Brain microvascular endothelial cell (primary cell): ENCODE results near the gene RPL35.

ENCODE experiments used
- DNase-seq: peaks from one replicate; pipeline ENCODE4 v3.0.0-alpha.2; 2020
- H3K27ac ChIP-seq: fragments of 250-450 bp; sonication (Bioruptor Pico); 2 replicates; pipeline ENCODE4 v1.5.1; 2020; ENCODE audit warnings: mild to moderate bottlenecking, moderate library complexity
- H3K27me3 ChIP-seq: fragments of 250-450 bp; sonication (Bioruptor Pico); replicated peaks from 2 replicates; pipeline ENCODE4 v1.5.1; 2020; ENCODE audit warnings: mild to moderate bottlenecking
- H3K36me3 ChIP-seq: fragments of 250-450 bp; sonication (Bioruptor Pico); replicated peaks from 2 replicates; pipeline ENCODE4 v1.5.1; 2020; ENCODE audit warnings: mild to moderate bottlenecking
- H3K4me3 ChIP-seq: 2 replicates; pipeline ENCODE4 v1.5.1; 2011; ENCODE audit warnings: low read depth, mild to moderate bottlenecking, control low read depth, low read length, moderate library complexity
- in situ Hi-C: cut with HindIII; loops from 2 replicates; pipeline ENCODE4 v1.10.0; 2017; ENCODE audit warnings: low sequenced_read_pairs, low pct_ligation_motif_present
- TF ChIP-seq, protein P1 (sequence below): IDR thresholded peaks from 2 replicates; pipeline ENCODE4 v1.5.1; 2011; ENCODE audit warnings: low read depth, mild to moderate bottlenecking, moderate library complexity, low read length, control low read depth, inconsistent platforms; ENCODE audit errors: missing control alignments

Gene RPL35

DNA sequence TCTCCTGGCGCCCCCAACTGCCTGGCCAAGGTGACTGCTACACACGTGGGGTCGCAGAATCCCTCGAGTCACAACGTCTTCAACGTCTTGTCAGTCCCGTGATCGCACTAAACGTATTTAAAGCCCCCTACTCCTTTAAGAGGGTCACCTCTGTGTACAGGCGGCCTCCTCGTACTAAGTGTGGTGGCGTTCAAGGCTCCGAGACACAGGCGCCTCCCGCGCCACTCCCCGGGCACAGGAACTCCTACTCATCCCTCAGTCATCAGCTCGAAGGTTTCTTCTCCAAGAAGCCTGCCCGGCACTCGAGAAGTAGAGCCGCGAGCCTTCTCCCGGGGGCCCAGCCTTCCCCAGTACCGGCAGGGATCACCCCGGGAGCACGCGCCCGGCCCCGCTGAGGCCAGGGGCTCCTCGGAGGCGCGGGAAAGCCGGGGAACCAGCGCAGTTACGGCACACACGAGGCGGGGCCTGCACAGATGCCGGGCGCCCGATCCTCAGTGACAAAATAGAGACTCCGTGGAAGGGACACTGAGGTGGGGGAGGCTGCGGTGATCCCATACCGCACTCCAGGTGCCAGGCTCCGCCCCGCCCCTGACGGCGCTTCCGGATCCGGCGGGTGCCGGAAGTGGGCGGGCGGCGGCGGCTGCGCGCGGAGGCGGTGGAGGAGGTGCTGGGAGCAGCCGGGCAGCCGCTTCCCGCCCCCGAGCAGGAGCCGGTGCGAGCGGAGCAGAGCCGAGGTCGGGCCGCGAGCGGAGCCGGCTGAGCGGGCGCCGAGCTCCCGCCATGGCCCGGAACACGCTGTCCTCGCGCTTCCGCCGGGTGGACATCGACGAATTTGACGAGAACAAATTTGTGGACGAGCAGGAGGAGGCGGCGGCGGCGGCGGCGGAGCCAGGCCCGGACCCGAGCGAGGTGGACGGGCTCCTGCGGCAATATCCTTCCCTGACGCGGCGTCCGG, 7.0 kb upstream of the RPL35 start:
- in situ Hi-C loops: no loop called here
- H3K27ac ChIP-seq: peak overlapping the region; percentile 88
- H3K36me3 ChIP-seq: peaks cover 15% of the 10 kb centered on the region
- H3K27me3 ChIP-seq: no peaks in the 10 kb centered on the region
- TF ChIP-seq, protein P1, sequence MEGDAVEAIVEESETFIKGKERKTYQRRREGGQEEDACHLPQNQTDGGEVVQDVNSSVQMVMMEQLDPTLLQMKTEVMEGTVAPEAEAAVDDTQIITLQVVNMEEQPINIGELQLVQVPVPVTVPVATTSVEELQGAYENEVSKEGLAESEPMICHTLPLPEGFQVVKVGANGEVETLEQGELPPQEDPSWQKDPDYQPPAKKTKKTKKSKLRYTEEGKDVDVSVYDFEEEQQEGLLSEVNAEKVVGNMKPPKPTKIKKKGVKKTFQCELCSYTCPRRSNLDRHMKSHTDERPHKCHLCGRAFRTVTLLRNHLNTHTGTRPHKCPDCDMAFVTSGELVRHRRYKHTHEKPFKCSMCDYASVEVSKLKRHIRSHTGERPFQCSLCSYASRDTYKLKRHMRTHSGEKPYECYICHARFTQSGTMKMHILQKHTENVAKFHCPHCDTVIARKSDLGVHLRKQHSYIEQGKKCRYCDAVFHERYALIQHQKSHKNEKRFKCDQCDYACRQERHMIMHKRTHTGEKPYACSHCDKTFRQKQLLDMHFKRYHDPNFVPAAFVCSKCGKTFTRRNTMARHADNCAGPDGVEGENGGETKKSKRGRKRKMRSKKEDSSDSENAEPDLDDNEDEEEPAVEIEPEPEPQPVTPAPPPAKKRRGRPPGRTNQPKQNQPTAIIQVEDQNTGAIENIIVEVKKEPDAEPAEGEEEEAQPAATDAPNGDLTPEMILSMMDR: peak; percentile 54
- H3K4me3 ChIP-seq: peak overlapping the region; percentile 96
- peak; percentile 58 for DNase-seq

DNA sequence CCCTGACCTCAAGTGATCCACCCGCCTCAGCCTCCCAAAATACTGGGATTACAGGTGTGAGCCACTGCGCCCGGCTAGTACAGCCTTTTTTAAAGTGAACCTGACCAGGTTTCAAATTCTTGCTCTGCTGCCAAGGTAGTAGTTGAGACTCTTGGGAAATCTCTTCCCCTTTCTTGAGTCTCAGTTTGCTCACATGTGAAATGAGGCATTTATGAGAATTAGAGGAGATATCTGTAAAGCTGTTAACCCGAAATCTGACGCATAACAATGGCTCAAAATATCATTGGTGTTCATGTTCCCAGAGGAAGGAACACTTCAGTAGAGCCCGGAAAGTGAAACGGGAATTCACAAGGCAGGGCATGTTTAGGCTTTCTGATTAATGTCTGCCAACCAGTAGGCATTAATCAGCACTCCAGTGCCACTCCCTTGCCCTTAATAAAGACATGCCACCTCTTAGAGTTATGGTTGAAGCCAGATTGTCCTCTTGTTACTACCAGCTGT, 1.7 kb upstream of the RPL35 start:
- H3K27ac ChIP-seq: no peak overlapping the region
- TF ChIP-seq, protein P1: no peak
- no peak for DNase-seq
- H3K4me3 ChIP-seq: no peak overlapping the region
- no peaks in the 10 kb centered on the region for H3K27me3 ChIP-seq
- H3K36me3 ChIP-seq: peaks cover 30% of the 10 kb centered on the region
- in situ Hi-C loops: no loop called here

DNA sequence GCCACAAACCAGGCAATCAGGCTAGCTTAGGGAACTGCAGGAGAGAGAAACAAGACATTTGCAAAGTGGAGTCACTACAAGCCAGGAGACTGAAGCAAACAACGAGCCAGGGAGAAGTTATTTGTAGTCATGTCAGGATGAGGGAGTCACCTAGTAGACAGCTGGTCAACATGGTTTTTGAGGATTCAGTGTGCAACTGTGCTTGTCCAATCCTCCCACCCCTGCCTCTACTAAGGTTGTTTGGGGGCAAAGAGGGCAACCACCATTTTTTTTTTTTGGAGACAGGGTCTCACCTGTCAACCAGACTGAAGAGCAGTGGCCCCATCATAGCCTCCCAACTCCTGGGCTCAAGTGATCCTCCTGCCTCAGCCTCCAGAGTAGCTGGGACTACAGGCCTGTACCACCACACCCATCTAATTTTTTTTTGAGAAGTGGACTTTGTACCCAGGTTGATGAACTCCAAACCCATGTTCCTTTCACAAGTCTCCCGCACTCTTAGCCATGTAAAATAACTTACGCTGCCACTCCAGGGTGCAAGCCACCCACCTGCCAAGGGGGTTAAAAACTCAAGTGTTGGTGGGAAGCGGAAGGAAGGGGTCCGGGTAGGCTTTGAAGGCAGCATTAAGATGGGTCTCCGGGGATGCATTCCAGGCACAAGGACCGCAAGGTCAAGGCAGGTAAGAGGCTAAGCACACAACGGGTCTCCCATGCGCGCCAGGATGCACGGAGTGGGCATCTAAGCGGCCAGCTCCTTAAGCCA, 995 bp downstream of the RPL35 start:
- peak overlapping the region; percentile 97 for H3K27ac ChIP-seq
- no peaks in the 10 kb centered on the region for H3K27me3 ChIP-seq
- peak overlapping the region; percentile 96 for H3K4me3 ChIP-seq
- H3K36me3 ChIP-seq: peaks cover 54% of the 10 kb centered on the region
- TF ChIP-seq, protein P1: no peak
- DNase-seq: no peak
- in situ Hi-C loops: no loop called here

DNA sequence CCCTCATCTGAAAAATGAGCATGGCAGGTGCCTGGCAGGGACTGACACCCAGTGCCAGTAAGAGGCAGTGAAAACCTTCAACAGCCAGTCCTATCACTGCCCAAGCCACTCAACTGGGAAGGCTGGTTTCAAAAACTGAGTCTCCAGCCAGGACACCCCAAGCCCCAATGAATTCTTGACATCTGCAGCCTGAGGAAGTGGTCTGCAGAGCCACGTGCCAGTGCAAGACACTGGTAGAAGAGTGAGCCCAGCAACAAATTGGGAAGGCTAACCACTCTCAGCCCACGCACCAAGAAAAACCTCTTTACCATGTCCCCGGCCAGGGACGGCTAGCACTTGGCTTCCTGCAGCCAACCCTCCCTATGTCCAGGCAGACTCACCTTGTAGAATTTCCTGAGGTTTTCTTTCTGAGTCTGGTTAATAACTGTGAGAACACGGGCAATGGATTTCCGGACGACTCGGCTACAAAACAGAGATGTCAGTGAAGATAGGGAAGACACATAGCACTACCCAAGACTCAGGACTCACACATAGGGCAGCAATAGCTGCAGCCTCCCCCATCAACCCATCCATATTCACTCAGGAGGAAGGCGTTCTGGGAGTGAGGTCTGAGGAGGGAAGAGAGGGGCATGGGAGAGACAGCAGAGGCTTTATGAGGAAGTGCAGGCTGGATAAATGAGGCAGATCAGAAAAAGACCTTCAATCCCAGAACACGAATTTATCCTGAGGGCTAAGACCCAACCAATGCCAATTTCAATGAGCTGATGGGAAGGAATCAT, 1.8 kb downstream of the RPL35 start:
- in situ Hi-C loops: no loop called here
- Histone ChIP-seq H3K36me3 (peaks cover 54% of the 10 kb centered on the region), H3K27me3 (no peaks in the 10 kb centered on the region), H3K4me3 (peak overlapping the region; percentile 96), H3K27ac (no peak overlapping the region)
- DNase-seq: no peak
- TF ChIP-seq, protein P1: no peak

DNA sequence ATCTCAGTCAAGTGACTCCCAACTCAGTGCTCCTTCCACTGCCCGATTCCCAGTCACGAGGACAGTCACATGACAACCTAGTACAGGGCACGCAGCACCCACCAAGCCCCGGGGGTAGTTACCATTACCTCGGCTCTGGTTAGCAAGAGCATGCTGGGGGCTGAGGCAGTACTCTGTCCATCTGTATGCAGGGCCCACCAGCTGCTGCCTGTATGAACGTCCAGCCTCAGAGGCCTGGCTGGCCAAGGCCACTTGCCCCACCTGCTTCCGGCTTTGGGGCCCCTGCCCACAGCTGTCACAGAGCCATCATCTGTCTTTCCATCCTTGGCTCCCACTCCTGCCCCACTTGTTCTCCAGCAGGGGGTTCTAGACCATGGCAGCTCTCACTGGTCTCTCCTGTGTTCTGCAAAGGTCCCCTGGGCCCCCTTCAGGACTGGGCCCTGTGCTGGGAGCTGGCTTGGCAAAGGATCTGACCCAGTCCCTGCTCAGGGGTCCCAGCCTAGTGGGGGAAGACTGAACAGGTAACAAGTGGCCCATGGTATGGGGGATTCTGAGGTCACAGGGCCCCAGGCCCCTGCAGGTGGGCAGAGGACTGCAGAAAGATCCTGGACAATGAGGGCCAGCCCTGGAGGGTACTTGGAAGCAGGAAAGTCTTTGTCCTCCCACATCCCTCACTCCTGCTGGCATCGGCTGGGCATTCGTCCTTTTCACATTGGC, 3.3 kb downstream of the RPL35 start:
- H3K4me3 ChIP-seq: no peak overlapping the region
- DNase-seq: no peak
- peaks cover 54% of the 10 kb centered on the region for H3K36me3 ChIP-seq
- no peaks in the 10 kb centered on the region for H3K27me3 ChIP-seq
- no peak overlapping the region for H3K27ac ChIP-seq
- TF ChIP-seq, protein P1: no peak
- in situ Hi-C loops: no loop called here
